CD14-positive monocyte (primary cell): ENCODE data around the gene LTO1. TPM values are rescaled to one million over a fixed set of nuclear protein-coding genes. Genes with fewer than 3 reads are reported as not detected.

ENCODE experiments used
- DNase-seq, 3 donors: peaks; one replicate each; pipeline ENCODE4 v3.0.0-alpha.2; 2011 to 2022
- H2AFZ ChIP-seq: 2 replicates; pipeline ENCODE4 v1.6.0; 2012; ENCODE audit warnings: mild to moderate bottlenecking, low read depth, low read length, inconsistent platforms; ENCODE audit not compliant: insufficient read depth, poor library complexity, severe bottlenecking
- H3K27ac ChIP-seq, 2 donors: 1 replicate in 1 of 2; 2 replicates in 1 of 2; pipeline ENCODE4 v1.5.1; 2012 to 2013; ENCODE audit warnings: low read length in 2 of 2, control low read depth in 1 of 2, inconsistent platforms in 1 of 2, low read depth in 1 of 2, mild to moderate bottlenecking in 1 of 2
- H3K27me3 ChIP-seq, 2 donors: one replicate each; pipeline versions ENCODE4 v1.6.0 to v1.6.1; 2011 to 2013; ENCODE audit warnings: low read length in 2 of 2; ENCODE audit not compliant: control insufficient read depth in 2 of 2, insufficient read depth in 2 of 2
- H3K36me3 ChIP-seq, 2 donors: replicated peaks in 1 of 2; 1 replicate in 1 of 2; 2 replicates in 1 of 2; pipeline versions ENCODE4 v1.5.1 to v1.6.1; 2012 to 2013; ENCODE audit warnings: low read length in 2 of 2, control low read depth in 1 of 2, inconsistent platforms in 1 of 2, mild to moderate bottlenecking in 1 of 2; ENCODE audit not compliant: insufficient read depth in 2 of 2, control insufficient read depth in 1 of 2
- H3K4me1 ChIP-seq, 2 donors: 1 replicate in 1 of 2; 2 replicates in 1 of 2; pipeline versions ENCODE4 v1.5.1 to v1.6.1; 2012 to 2013; ENCODE audit warnings: low read length in 2 of 2, control low read depth in 1 of 2, inconsistent platforms in 1 of 2, mild to moderate bottlenecking in 1 of 2, moderate library complexity in 1 of 2; ENCODE audit not compliant: insufficient read depth in 2 of 2, control insufficient read depth in 1 of 2
- H3K4me2 ChIP-seq: replicated peaks from 2 replicates; pipeline ENCODE3; 2012; ENCODE audit warnings: low read length, moderate library complexity, mild to moderate bottlenecking; ENCODE audit not compliant: poor library complexity, severe bottlenecking; ENCODE audit errors: extremely low read depth
- H3K4me3 ChIP-seq, 3 experiments: fragments of 200-600 bp in 1 of 3; sonication (generic) in 1 of 3; replicated peaks in 1 of 3; 1 replicate in 2 of 3; 2 replicates in 1 of 3; pipeline ENCODE4 v1.5.1; 2011 to 2013; ENCODE audit warnings: low read length in 3 of 3, mild to moderate bottlenecking in 3 of 3, control low read depth in 2 of 3, low read depth in 2 of 3, inconsistent platforms in 1 of 3, moderate library complexity in 1 of 3
- H3K79me2 ChIP-seq: 2 replicates; pipeline ENCODE4 v1.6.0; 2012; ENCODE audit warnings: mild to moderate bottlenecking, control low read depth, inconsistent platforms, low read length, moderate library complexity; ENCODE audit not compliant: insufficient read depth
- H3K9ac ChIP-seq: 2 replicates; pipeline ENCODE4 v1.6.0; 2017; ENCODE audit warnings: low read length, mild to moderate bottlenecking; ENCODE audit not compliant: insufficient read depth, poor library complexity, severe bottlenecking
- H3K9me3 ChIP-seq, 2 donors: replicated peaks in 1 of 2; 1 replicate in 1 of 2; 2 replicates in 1 of 2; pipeline versions ENCODE4 v1.5.1 to v1.6.1; 2012 to 2013; ENCODE audit warnings: low read length in 2 of 2, control low read depth in 1 of 2; ENCODE audit not compliant: control insufficient read depth in 1 of 2, insufficient read depth in 1 of 2
- H4K20me1 ChIP-seq: 2 replicates; pipeline ENCODE4 v1.6.0; 2012; ENCODE audit warnings: mild to moderate bottlenecking, low read length, control low read depth, moderate library complexity; ENCODE audit not compliant: insufficient read depth
- H3K27ac Mint-ChIP-seq, 7 donors: one replicate each; pipeline ENCODE4 v1.8.0; 2020; ENCODE audit warnings: mild to moderate bottlenecking in 7 of 7, mixed read lengths in 7 of 7, moderate library complexity in 6 of 7, inconsistent platforms in 2 of 7
- H3K27me3 Mint-ChIP-seq, 3 donors: one replicate each; pipeline ENCODE4 v1.8.0; 2021 to 2022; ENCODE audit warnings: low read depth in 3 of 3, mild to moderate bottlenecking in 3 of 3, mixed read lengths in 3 of 3, moderate library complexity in 3 of 3, inconsistent platforms in 1 of 3
- H3K36me3 Mint-ChIP-seq, 2 donors: one replicate each; pipeline ENCODE4 v1.8.0; 2020; ENCODE audit warnings: mixed read lengths in 2 of 2, inconsistent platforms in 1 of 2, mild to moderate bottlenecking in 1 of 2
- H3K4me1 Mint-ChIP-seq: one replicate; pipeline ENCODE4 v1.8.0; 2020; ENCODE audit warnings: mild to moderate bottlenecking, mixed read lengths
- H3K4me3 Mint-ChIP-seq, 2 donors: one replicate each; pipeline ENCODE4 v1.8.0; 2020; ENCODE audit warnings: mild to moderate bottlenecking in 2 of 2, mixed read lengths in 2 of 2, moderate library complexity in 1 of 2
- H3K9me3 Mint-ChIP-seq, 7 donors: one replicate each; pipeline ENCODE4 v1.8.0; 2020 to 2022; ENCODE audit warnings: mixed read lengths in 7 of 7, mild to moderate bottlenecking in 6 of 7, moderate library complexity in 6 of 7, inconsistent platforms in 2 of 7
- CTCF ChIP-seq: fragments of 200-600 bp; IDR thresholded peaks from one replicate; pipeline ENCODE4 v1.8.0; 2022; ENCODE audit warnings: antibody characterized with exemption, mild to moderate bottlenecking
- WGBS: methylation state at CpG from one replicate; pipeline ENCODE4 v1.1.5; 2013; ENCODE audit warnings: missing lambda C conversion rate; ENCODE audit not compliant: insufficient coverage; 5-methylcytosine and 5-hydroxymethylcytosine counted together
- intact Hi-C, 2 donors: fragments of 100-400 bp; cut with micrococcal nuclease; formaldehyde crosslinking; loops; one replicate each; pipeline versions ENCODE4 v1.15.0 to v1.15.1; 2023
- polyA plus RNA-seq, 3 donors: library from polyadenylated mRNA; depleted of rRNA in 1 of 3; unstranded in 2 of 3; stranded (reverse) in 1 of 3; fragments of 300-500 nt in 2 of 3; fragments of >200 nt in 1 of 3; fragmentation: Illumina TruSeq in 2 of 3; gene quantifications; 1 replicate in 2 of 3; 2 replicates in 1 of 3; pipeline ENCODE4 v1.2.3, GENCODE V29; 2012 to 2021

Gene LTO1
- polyA plus RNA-seq, 3 donors: 3.9 to 27.1 (median 5.2) TPM

- H3K4me1 ChIP-seq: no peaks in the 10 kb centered on the region
- no peak overlapping the region for H3K4me3 ChIP-seq
- H2AFZ ChIP-seq: no peak overlapping the region
- no peak overlapping the region for H3K4me2 ChIP-seq
- intact Hi-C loops: no loop called here
- WGBS: 93% methylated on average over 16 of the region's 27 CpGs
- Mint-ChIP-seq H3K27ac (peak overlapping the region in 1 of 7 donors; percentile 10), H3K9me3 (no peaks in the 10 kb centered on the region), H3K27me3 (peaks cover 0 to 6% (median 5%) of the 10 kb centered on the region in 3 donors), H3K36me3 (no peaks in the 10 kb centered on the region), H3K4me3 (no peak overlapping the region), H3K4me1 (no peaks in the 10 kb centered on the region)
- no peak for TF ChIP-seq CTCF
- no peak for DNase-seq
- H3K27ac ChIP-seq: no peak overlapping the region
- no peaks in the 10 kb centered on the region for H4K20me1 ChIP-seq
- H3K9ac ChIP-seq: no peak overlapping the region
- H3K36me3 ChIP-seq: no peaks in the 10 kb centered on the region
- no peaks in the 10 kb centered on the region for H3K9me3 ChIP-seq
- no peaks in the 10 kb centered on the region for H3K79me2 ChIP-seq
- no peaks in the 10 kb centered on the region for H3K27me3 ChIP-seq
Observed at GRCh38 chr11:69654660-69655478, 20.3 kb downstream of the LTO1 start.

GRCh38 chr11:69654001-69654659 is 21.0 kb downstream of the LTO1 start:
- Mint-ChIP-seq H3K4me3 (no peak overlapping the region), H3K4me1 (no peaks in the 10 kb centered on the region), H3K9me3 (no peaks in the 10 kb centered on the region), H3K27me3 (peaks cover 0 to 6% (median 5%) of the 10 kb centered on the region in 3 donors), H3K36me3 (no peaks in the 10 kb centered on the region), H3K27ac (peak overlapping the region in 1 of 7 donors; percentile 8)
- no peak overlapping the region for H3K27ac ChIP-seq
- 93% methylated on average over 32 of the region's 38 CpGs for WGBS
- H3K36me3 ChIP-seq: no peaks in the 10 kb centered on the region
- H3K27me3 ChIP-seq: no peaks in the 10 kb centered on the region
- intact Hi-C loops: no loop called here
- H4K20me1 ChIP-seq: no peaks in the 10 kb centered on the region
- no peak overlapping the region for H3K4me3 ChIP-seq
- no peak overlapping the region for H2AFZ ChIP-seq
- no peak overlapping the region for H3K4me2 ChIP-seq
- TF ChIP-seq CTCF: no peak
- no peaks in the 10 kb centered on the region for H3K79me2 ChIP-seq
- no peak for DNase-seq
- H3K4me1 ChIP-seq: no peaks in the 10 kb centered on the region
- H3K9ac ChIP-seq: no peak overlapping the region
- H3K9me3 ChIP-seq: no peaks in the 10 kb centered on the region
